WERI-Rb-1 (cell line): ENCODE measurements around the gene WTAP.

Experiments
- DNase-seq: peaks from one replicate; pipeline ENCODE4 v3.0.0-alpha.2; 2020
- H3K27ac ChIP-seq: fragments of 250-450 bp; sonication (Bioruptor Pico); 2 replicates; pipeline ENCODE4 v1.5.1; 2020; ENCODE audit warnings: mild to moderate bottlenecking, moderate library complexity
- H3K27me3 ChIP-seq: fragments of 250-450 bp; sonication (Bioruptor Pico); 2 replicates; pipeline ENCODE4 v1.5.1; 2021; ENCODE audit warnings: mild to moderate bottlenecking, low read depth, moderate library complexity; ENCODE audit not compliant: insufficient read depth, severe bottlenecking
- H3K36me3 ChIP-seq: fragments of 250-450 bp; sonication (Bioruptor Pico); 2 replicates; pipeline ENCODE4 v1.5.1; 2020; ENCODE audit warnings: mild to moderate bottlenecking, moderate library complexity
- H3K4me3 ChIP-seq: 2 replicates; pipeline ENCODE4 v1.5.1; 2011; ENCODE audit warnings: low read depth, mild to moderate bottlenecking, control low read depth, low read length
- H3K9me3 ChIP-seq: fragments of 250-450 bp; sonication (Bioruptor Pico); 2 replicates; pipeline ENCODE4 v1.5.1; 2021; ENCODE audit warnings: mild to moderate bottlenecking, moderate library complexity; ENCODE audit not compliant: severe bottlenecking
- CTCF ChIP-seq: IDR thresholded peaks from 2 replicates; pipeline ENCODE4 v1.5.1; 2011; ENCODE audit warnings: low read depth, mild to moderate bottlenecking, control low read depth, inconsistent platforms, low read length

WTAP gene

GRCh38 chr6:159681191-159681880, 46.0 kb upstream of the WTAP start:
- DNase-seq: no peak
- Histone ChIP-seq H3K9me3 (no peaks in the 10 kb centered on the region), H3K27ac (no peak overlapping the region), H3K27me3 (no peaks in the 10 kb centered on the region), H3K36me3 (peaks cover 65% of the 10 kb centered on the region), H3K4me3 (no peak overlapping the region)
- TF ChIP-seq CTCF: no peak

GRCh38 chr6:159682295-159682694, 45.0 kb upstream of the WTAP start:
- DNase-seq: no peak
- Histone ChIP-seq H3K36me3 (peaks cover 75% of the 10 kb centered on the region), H3K9me3 (no peaks in the 10 kb centered on the region), H3K4me3 (no peak overlapping the region), H3K27ac (no peak overlapping the region), H3K27me3 (no peaks in the 10 kb centered on the region)
- no peak for TF ChIP-seq CTCF

GRCh38 chr6:159682810-159683209, 44.5 kb upstream of the WTAP start:
- Histone ChIP-seq H3K9me3 (no peaks in the 10 kb centered on the region), H3K27ac (no peak overlapping the region), H3K36me3 (peaks cover 75% of the 10 kb centered on the region), H3K4me3 (no peak overlapping the region), H3K27me3 (no peaks in the 10 kb centered on the region)
- no peak for DNase-seq
- no peak for TF ChIP-seq CTCF

GRCh38 chr6:159684013-159684304, 43.3 kb upstream of the WTAP start:
- H3K27me3 ChIP-seq: no peaks in the 10 kb centered on the region
- H3K4me3 ChIP-seq: no peak overlapping the region
- no peak overlapping the region for H3K27ac ChIP-seq
- peaks cover 76% of the 10 kb centered on the region for H3K36me3 ChIP-seq
- DNase-seq: no peak
- H3K9me3 ChIP-seq: no peaks in the 10 kb centered on the region
- no peak for TF ChIP-seq CTCF

GRCh38 chr6:159686040-159686439, 41.3 kb upstream of the WTAP start:
- Histone ChIP-seq H3K36me3 (peaks cover 78% of the 10 kb centered on the region), H3K27me3 (no peaks in the 10 kb centered on the region), H3K4me3 (no peak overlapping the region), H3K9me3 (no peaks in the 10 kb centered on the region), H3K27ac (no peak overlapping the region)
- DNase-seq: no peak
- no peak for TF ChIP-seq CTCF

GRCh38 chr6:159686703-159687102, 40.6 kb upstream of the WTAP start:
- no peak overlapping the region for H3K4me3 ChIP-seq
- H3K27ac ChIP-seq: no peak overlapping the region
- no peaks in the 10 kb centered on the region for H3K27me3 ChIP-seq
- H3K36me3 ChIP-seq: peaks cover 71% of the 10 kb centered on the region
- TF ChIP-seq CTCF: no peak
- DNase-seq: no peak
- H3K9me3 ChIP-seq: no peaks in the 10 kb centered on the region
